ENCODE measurements around the gene CYP1A2. TPM values are rescaled to one million over a fixed set of nuclear protein-coding genes. Genes with fewer than 3 reads are reported as not detected.

Gene CYP1A2
- total and polyA plus RNA-seq, 9 of the 15 experiments (the other 6 are each of a cell fraction or from before 2014, with no cell fraction given): not detected

DNA sequence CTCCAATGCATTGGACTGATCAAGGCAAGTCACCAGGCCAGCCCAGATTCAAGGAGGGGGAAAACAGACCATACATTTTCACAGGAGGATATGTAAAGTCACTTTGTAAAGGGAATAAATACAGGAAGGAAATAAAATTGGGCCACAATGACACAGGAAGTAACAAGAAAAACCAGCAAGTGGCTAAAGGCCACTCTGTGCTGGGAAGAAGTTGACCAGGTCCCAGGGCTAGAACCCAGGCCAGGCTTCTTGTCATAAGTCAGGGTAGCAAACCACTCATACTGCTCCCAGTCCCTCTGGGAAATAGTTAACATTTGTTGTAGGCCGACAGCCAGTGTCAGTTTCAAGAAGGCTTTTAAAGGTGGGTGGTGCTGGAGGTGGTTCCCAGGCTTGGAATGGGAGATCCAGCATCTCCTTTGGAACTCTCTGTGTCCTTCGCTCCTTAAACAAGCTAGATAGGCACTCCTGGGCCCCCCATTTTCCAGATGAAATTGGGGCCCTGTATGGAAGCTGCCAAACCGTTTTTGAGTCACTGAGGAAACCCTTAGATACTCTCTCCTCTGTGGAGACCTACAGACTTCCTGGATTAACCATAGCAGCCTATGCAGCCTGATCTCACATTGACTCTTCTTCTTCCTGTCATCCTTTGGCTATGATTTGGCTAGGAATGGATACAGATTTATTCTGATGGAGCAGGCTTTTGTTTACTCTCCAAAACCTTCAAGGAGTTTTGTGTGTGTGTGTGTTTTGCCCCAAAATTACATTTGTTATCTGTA lies 38.1 kb upstream of the CYP1A2 start:
- intact Hi-C loops (cut with micrococcal nuclease): no loop called here
- Histone ChIP-seq H3K79me2 (ENCODE audit: control insufficient read depth, insufficient read depth, low read length) (no peaks in the 10 kb centered on the region), H3K9ac (ENCODE audit: insufficient read depth in 1 of 2, low read depth in 2 of 2, low read length in 2 of 2) (no peak overlapping the region), H3K4me1 (replicated peaks in 1 of 2; ENCODE audit: control insufficient read depth in 2 of 2, insufficient read depth in 2 of 2, low read length in 2 of 2) (no peaks in the 10 kb centered on the region), H3K9me3 (replicated peaks; ENCODE audit: control insufficient read depth, insufficient read depth, low read depth, low read length) (no peaks in the 10 kb centered on the region), H4K20me1 (replicated peaks; ENCODE audit: control insufficient read depth, insufficient read depth, low read length) (no peaks in the 10 kb centered on the region), H3K4me2 (ENCODE audit: insufficient read depth, low read length) (no peak overlapping the region), H2AFZ (ENCODE audit: low read depth, low read length) (no peak overlapping the region), H3K9me1 (ENCODE audit: control insufficient read depth, insufficient read depth, low read length) (no peaks in the 10 kb centered on the region), H3K27me3 (ENCODE audit: control insufficient read depth in 2 of 2, insufficient read depth in 2 of 2, low read length in 2 of 2) (peaks cover 6 to 17% of the 10 kb centered on the region in 2 experiments), H3K4me3 (no peak overlapping the region), H3K36me3 (ENCODE audit: control insufficient read depth, insufficient read depth, low read length) (no peaks in the 10 kb centered on the region), H3K27ac (ENCODE audit: extremely low read depth, low read depth, low read length) (no peak overlapping the region)
- in situ Hi-C loops (cut with MboI): no loop called here
- WGBS (ENCODE audit: insufficient coverage, low coverage, missing lambda C conversion rate): 2% methylated on average over 3 of the region's 3 CpGs
- POLR2A ChIA-PET: interaction anchor here (0.8 kb wide), 1 partner anchor 11 kb away, joined by 3 read pairs; no protein-coding TSS in a partner anchor
- no peak for TF ChIP-seq ZNF232 (CRISPR knock-in tag; IDR thresholded peaks at IDR 0.05)
- TF ChIP-seq POLR3A (IDR thresholded peaks at IDR 0.05; ENCODE audit: borderline replicate concordance, extremely low read depth, insufficient read depth, insufficient read length): no peak
- no peak for TF ChIP-seq PHF21A (IDR thresholded peaks at IDR 0.05; ENCODE audit: borderline replicate concordance, low read depth)
- no peak for TF ChIP-seq SREBF2 (CRISPR knock-in tag; IDR thresholded peaks at IDR 0.05)
- no peak for TF ChIP-seq TAF1 (IDR thresholded peaks at IDR 0.05; ENCODE audit: control insufficient read depth, extremely low read depth, insufficient read depth, low read length, severe bottlenecking)
- TF ChIP-seq ZBED1 (IDR thresholded peaks at IDR 0.05): no peak
- TF ChIP-seq KAT7 (CRISPR knock-in tag; IDR thresholded peaks at IDR 0.05; ENCODE audit: borderline replicate concordance): no peak
- no peak for TF ChIP-seq MAZ (CRISPR knock-in tag; conservative IDR thresholded peaks at IDR 0.05 in 1 of 2, IDR thresholded peaks at IDR 0.05 in 1 of 2)
- no peak for DNase-seq (ENCODE audit: extremely low read depth in 1 of 4, low spot score in 3 of 4)
- no peak for ATAC-seq
- BruUV-seq (replicated peaks): no TSS peak
- no peak for FAIRE-seq
- CTCF ChIA-PET (ENCODE audit: low intra/inter-chr PET ratio): no interaction called here

Measured in K562 (cell line).